HG02840 (cell line): ENCODE measurements around the gene SLC39A8.
"Not testable (repeated sequence)": the region's sequence is repeated elsewhere in the genome, so short reads cannot be mapped to it uniquely, and the experiment has no call there.

ENCODE experiments used
- ATAC-seq: cut with Tn5 transposase; IDR thresholded peaks from one replicate; pipeline ENCODE4 v1.9.1; 2021; ENCODE audit warnings: mild to moderate bottlenecking, moderate library complexity, moderate number of reproducible peaks; ENCODE audit not compliant: unreplicated experiment, low FRiP score

The SLC39A8 gene

GRCh38 chr4:102244878-102245535 is 100.3 kb downstream of the SLC39A8 start:
- no peak for ATAC-seq

DNA sequence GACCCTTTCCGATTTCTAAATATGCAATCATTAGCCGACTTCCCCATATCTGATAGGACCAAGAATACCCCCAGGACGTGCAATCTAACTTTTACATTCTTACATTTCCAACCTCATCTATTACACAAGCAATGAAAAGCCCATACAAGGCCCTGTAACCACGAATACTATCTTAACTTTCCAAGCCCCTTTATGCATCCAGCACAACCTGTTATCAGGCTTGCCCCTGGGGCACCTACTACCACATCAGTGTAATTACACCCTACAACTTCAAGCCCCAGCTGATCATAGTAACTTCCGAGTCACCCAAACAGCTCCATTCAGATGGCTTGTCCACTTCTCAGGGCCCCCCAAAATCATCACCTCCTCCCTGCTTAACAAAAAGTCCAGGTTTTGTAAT is 102.0 kb downstream of the SLC39A8 start:
- not testable (repeated sequence) for ATAC-seq

DNA sequence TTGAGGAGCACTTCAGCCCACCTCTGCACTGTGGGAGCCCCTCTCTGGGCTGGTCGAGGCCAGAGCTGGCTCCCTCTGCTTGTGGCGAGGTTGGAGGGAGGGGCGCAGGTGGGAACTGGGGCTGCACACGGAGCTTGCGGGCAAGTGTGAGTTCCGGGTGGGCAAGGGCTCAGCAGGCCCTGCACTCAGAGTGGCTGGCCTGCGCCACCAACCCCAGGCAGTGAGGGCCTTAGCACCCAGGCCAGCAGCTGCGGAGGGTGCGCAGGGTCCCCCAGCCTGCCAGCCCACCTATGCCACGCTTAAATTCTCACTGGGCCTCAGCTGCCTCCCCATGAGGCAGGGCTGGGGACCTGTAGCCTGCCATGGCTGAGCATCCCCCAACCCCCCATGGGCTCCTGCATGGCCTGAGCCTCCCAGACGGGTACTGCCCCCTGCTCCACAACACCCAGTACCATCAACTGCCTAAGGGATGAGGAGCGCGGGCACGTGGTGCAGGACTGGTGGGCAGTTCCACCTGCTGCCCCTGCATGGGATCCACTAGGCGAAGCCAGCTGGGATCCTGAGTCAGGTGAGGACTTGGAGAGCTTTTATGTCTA is 110.9 kb downstream of the SLC39A8 start:
- ATAC-seq, result no peak

DNA sequence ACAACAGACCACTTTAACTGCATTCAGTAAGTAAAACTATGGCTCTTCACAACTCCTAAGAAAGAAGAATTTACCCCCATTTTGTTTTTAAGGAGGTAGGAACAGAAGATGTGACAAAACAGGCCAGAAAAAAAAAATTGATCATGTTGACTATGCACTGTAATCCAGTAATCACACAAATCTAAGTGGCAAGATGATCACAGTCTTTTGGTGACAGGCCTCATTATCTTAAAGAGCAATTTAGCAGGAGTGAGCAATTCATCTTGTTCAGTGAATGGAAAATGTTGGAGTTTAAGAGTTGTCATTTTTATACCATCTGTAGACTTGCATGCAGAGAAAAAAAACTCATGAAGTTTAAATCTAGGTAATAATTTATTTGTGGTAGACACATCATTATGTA is 115.1 kb downstream of the SLC39A8 start:
- ATAC-seq, result no peak

DNA sequence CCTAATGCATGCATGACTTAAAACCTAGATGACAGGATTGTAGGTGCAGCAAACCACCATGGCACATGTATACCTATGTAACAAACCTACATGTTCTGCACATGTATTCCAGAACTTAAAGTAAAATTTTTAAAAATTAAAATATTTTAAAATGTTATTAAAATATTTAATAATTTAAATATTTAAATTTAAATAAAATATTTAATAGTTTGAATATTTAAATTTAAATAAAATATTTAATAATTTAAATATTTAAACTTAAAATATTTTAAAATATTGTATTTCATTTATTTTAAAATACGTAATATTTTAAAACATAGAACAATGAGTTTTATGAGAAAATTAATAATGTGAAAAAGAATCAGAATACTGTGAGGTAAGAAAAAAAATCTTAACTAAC is 117.9 kb downstream of the SLC39A8 start:
- ATAC-seq, result no peak

DNA sequence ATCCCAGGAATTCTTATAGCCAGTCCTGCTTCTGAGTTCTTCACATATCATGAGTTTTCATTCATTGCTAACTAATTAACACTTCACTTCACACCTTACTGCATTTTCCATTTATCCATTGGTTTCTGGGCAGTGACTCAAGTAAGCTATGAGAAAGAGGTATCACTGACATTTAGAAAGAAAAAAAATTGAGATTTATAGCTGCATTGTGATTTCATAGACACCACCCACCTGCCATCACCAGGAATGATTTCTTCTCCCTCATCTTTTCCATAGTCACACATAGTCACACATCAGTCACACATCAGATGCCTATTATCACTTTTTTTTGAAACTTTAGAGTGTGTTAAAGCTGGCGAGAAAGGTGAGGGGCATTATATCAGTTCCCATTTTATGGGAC is 121.8 kb downstream of the SLC39A8 start:
- ATAC-seq, result no peak

DNA sequence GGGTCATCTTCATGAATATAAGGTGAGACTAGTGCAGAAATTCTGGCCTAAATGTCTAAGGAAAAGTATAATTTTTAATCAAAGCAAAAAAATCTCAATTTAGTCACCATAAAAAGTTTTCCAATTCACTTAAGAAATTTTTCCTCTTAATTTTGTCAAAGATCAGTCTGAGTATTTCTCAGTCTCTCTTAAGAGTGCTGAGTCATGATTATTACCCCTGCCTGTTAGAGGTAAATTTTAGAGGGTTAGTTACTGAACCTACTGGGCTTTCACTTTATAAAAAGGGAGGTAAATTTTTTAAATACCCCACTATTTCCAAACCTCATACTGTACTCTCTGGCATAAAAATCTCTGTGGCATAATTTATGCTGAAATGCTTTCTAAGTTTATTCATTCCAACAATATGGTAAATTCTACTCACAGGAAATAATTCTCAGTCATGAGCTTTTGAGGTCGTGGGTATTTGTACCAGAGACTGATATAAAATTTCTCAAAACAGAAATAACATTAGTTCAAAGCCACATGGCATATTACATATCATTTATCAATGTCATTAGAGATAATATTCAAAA is 122.4 kb downstream of the SLC39A8 start:
- ATAC-seq, result no peak

GRCh38 chr4:102219129-102219528 is 126.2 kb downstream of the SLC39A8 start:
- no peak for ATAC-seq

- no peak for ATAC-seq
Measured at GRCh38 chr4:102218656-102219055, 126.6 kb downstream of the SLC39A8 start.

DNA sequence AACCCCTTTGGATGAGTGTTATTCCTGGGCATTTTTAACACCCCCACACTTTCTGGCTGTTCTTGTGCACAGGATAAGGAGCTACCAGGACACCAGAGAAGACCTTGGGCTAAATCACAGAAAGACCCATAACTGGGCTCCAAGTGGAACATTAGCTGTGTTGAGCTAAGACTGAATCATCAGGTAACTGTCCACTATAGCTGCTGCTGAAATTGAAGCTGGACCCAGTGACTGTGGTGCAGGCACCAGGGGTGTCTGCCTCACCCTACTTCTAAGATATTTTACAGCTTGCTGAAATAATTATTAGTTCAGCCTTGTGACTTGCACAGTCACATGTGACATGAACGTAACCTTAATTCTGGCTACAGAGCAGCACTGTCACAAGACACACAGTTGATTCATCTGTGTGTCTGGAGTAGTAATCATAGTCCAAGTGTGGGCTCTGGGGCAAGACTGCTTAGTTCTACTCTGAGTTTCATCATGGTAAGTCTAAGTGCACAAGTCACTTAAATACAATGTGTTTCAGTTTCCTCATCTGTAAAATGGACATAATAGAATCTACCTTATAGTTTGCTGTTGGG is 127.4 kb downstream of the SLC39A8 start:
- ATAC-seq, result no peak

DNA sequence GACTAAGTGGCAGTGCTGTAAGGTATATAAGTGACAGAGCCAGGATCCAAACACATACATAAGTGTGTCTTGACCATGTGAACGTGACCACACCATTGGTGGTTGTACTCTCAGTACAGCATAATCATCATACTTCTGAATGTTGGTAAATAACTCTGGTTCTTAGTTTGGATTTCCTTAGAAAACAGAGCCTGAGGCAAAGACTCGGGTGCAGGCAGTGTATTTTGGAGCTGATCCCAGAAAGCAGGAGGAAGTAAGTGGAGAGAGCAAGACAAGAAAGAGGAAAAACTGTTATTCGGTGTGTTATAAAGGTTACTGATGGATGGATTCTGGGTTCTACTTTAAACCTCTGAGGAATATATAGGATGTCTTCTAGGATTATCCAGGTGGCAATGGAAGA is 127.9 kb downstream of the SLC39A8 start:
- ATAC-seq, result no peak

- ATAC-seq, result no peak
Measured at GRCh38 chr4:102216666-102217065, 128.6 kb downstream of the SLC39A8 start.

GRCh38 chr4:102213031-102213430 is 132.3 kb downstream of the SLC39A8 start:
- no peak for ATAC-seq
